Measurements from ENCODE around the gene HYCC1. TPM values are rescaled to one million over a fixed set of nuclear protein-coding genes. Genes with fewer than 3 reads are reported as not detected.
"Not testable (repeated sequence)": the region's sequence is repeated elsewhere in the genome, so short reads cannot be mapped to it uniquely, and the experiment has no call there.

The HYCC1 gene
- polyA plus RNA-seq, 1 donor (not counting 4 experiments of a cell fraction or from before 2014, with no cell fraction given), result 35.8 TPM

DNA sequence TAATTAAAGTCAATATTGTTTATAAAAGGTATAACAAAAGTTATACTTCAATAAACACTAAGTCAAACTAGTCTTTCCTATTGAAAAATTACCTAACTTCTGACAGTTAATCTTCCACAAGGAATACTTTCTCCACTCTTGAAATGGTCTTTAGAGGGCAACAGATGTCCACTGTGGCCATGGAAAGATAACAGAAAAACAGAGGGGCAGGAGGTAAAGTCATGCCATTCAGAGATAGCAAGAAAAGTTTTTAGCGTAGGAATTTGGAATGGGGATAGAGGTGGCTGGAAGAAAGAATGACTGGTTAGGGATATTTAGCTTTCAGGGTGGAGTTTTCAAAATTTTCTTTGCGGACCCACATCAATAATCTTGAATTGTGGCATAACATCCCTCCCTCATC, 34.7 kb downstream of the HYCC1 start:
- no peak for TF ChIP-seq EZH2 (IDR thresholded peaks at IDR 0.05; ENCODE audit: low read length)
- TF ChIP-seq, protein P1, sequence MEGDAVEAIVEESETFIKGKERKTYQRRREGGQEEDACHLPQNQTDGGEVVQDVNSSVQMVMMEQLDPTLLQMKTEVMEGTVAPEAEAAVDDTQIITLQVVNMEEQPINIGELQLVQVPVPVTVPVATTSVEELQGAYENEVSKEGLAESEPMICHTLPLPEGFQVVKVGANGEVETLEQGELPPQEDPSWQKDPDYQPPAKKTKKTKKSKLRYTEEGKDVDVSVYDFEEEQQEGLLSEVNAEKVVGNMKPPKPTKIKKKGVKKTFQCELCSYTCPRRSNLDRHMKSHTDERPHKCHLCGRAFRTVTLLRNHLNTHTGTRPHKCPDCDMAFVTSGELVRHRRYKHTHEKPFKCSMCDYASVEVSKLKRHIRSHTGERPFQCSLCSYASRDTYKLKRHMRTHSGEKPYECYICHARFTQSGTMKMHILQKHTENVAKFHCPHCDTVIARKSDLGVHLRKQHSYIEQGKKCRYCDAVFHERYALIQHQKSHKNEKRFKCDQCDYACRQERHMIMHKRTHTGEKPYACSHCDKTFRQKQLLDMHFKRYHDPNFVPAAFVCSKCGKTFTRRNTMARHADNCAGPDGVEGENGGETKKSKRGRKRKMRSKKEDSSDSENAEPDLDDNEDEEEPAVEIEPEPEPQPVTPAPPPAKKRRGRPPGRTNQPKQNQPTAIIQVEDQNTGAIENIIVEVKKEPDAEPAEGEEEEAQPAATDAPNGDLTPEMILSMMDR (optimal IDR thresholded peaks at IDR 0.05 in 1 of 3, IDR thresholded peaks at IDR 0.05 in 1 of 3, conservative IDR thresholded peaks at IDR 0.05 in 1 of 3; ENCODE audit: extremely low read depth in 1 of 3, insufficient read depth in 2 of 3, low read length in 3 of 3), result no peak
- no peaks in the 10 kb centered on the region for H3K9me3 ChIP-seq (ENCODE audit: control insufficient read depth, low read depth, low read length)
- peaks cover 18% of the 10 kb centered on the region for H3K4me1 ChIP-seq (ENCODE audit: control insufficient read depth, extremely low read depth, insufficient read depth, low read length)
- no peak for DNase-seq (ENCODE audit: low read depth, low spot score)
- no peak overlapping the region for H2AFZ ChIP-seq (ENCODE audit: control insufficient read depth, low read length)
- H4K20me1 ChIP-seq (ENCODE audit: control insufficient read depth, extremely low read depth, insufficient read depth, low read length), result no peaks in the 10 kb centered on the region
- no peak overlapping the region for H3K4me3 ChIP-seq (ENCODE audit: control insufficient read depth in 2 of 3, extremely low read depth in 1 of 3, insufficient read depth in 2 of 3, low read depth in 1 of 3, low read length in 3 of 3)
- H3K79me2 ChIP-seq (ENCODE audit: control insufficient read depth, insufficient read depth, low read length), result no peaks in the 10 kb centered on the region
- no peaks in the 10 kb centered on the region for H3K9me1 ChIP-seq (ENCODE audit: control insufficient read depth, extremely low read depth, insufficient read depth, low read length)
- FAIRE-seq, result no peak
- peak overlapping the region; percentile 69 for H3K27ac ChIP-seq (ENCODE audit: control insufficient read depth, insufficient read depth, low read length)
- no peaks in the 10 kb centered on the region for H3K27me3 ChIP-seq (ENCODE audit: control insufficient read depth, extremely low read depth, insufficient read depth, low read length)
- H3K9ac ChIP-seq (ENCODE audit: control insufficient read depth, extremely low read depth, insufficient read depth, low read length), result no peak overlapping the region
- peaks cover 2 to 4% of the 10 kb centered on the region in 2 experiments for H3K36me3 ChIP-seq (ENCODE audit: control insufficient read depth in 2 of 2, extremely low read depth in 1 of 2, insufficient read depth in 2 of 2, low read length in 2 of 2)
- H3K4me2 ChIP-seq (ENCODE audit: control insufficient read depth, extremely low read depth, insufficient read depth, low read depth, low read length), result no peak overlapping the region
- dilution Hi-C loops (cut with MboI; ENCODE audit: extremely low pct_ligation_motif_present, low sequenced_read_pairs), result no loop called here

DNA sequence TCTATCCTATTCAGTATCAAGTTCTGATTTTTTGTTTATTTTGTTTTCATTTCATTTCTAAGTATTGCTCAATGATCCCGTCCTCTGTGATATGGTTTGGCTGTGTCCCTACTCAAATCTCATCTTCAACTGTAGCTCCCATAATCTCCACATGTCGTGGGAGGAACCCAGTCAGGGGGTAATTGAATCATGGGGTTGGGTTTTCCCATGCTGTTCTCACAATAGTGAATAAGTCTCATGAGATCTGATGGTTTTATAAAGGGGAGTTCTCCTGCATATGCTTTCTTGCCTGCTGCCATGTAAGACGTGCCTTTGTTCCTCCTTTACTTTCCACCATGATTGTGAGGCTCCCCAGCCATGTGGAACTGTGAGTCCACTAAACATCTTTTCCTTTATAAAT, 39.3 kb downstream of the HYCC1 start:
- H3K4me1 ChIP-seq (ENCODE audit: control insufficient read depth, extremely low read depth, insufficient read depth, low read length); H3K27ac ChIP-seq (ENCODE audit: control insufficient read depth, insufficient read depth, low read length); H3K9me1 ChIP-seq (ENCODE audit: control insufficient read depth, extremely low read depth, insufficient read depth, low read length); H3K79me2 ChIP-seq (ENCODE audit: control insufficient read depth, insufficient read depth, low read length); FAIRE-seq; H3K9ac ChIP-seq (ENCODE audit: control insufficient read depth, extremely low read depth, insufficient read depth, low read length); H3K4me2 ChIP-seq (ENCODE audit: control insufficient read depth, extremely low read depth, insufficient read depth, low read depth, low read length); DNase-seq (ENCODE audit: low read depth, low spot score); H3K9me3 ChIP-seq (ENCODE audit: control insufficient read depth, low read depth, low read length); dilution Hi-C loops (cut with MboI; ENCODE audit: extremely low pct_ligation_motif_present, low sequenced_read_pairs); H3K36me3 ChIP-seq (ENCODE audit: control insufficient read depth in 2 of 2, extremely low read depth in 1 of 2, insufficient read depth in 2 of 2, low read length in 2 of 2); H4K20me1 ChIP-seq (ENCODE audit: control insufficient read depth, extremely low read depth, insufficient read depth, low read length); H2AFZ ChIP-seq (ENCODE audit: control insufficient read depth, low read length); H3K4me3 ChIP-seq (ENCODE audit: control insufficient read depth in 2 of 3, extremely low read depth in 1 of 3, insufficient read depth in 2 of 3, low read depth in 1 of 3, low read length in 3 of 3); H3K27me3 ChIP-seq (ENCODE audit: control insufficient read depth, extremely low read depth, insufficient read depth, low read length): not testable (repeated sequence)

DNA sequence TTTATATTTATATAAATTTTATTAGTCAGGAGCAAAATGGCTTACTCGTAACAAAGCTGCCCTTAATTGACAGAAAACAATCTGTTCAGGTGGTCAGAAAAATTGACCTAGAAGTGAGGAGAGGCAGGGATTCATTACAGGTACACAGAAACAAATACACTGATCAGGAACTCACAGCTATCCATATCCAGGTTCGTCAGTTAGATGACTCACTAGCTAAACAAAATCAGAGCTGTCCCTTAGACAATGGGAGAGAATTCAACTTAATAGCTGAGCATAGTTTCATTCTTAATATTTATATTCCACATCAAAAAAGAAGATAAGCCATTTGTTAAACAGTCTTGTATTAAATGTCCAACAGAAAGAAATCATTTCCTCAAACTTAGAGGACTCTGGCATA, 41.7 kb downstream of the HYCC1 start:
- no peak overlapping the region for H3K4me2 ChIP-seq (ENCODE audit: control insufficient read depth, extremely low read depth, insufficient read depth, low read depth, low read length)
- H3K36me3 ChIP-seq (ENCODE audit: control insufficient read depth in 2 of 2, extremely low read depth in 1 of 2, insufficient read depth in 2 of 2, low read length in 2 of 2), result peaks cover 3 to 9% of the 10 kb centered on the region in 2 experiments
- no peaks in the 10 kb centered on the region for H3K9me1 ChIP-seq (ENCODE audit: control insufficient read depth, extremely low read depth, insufficient read depth, low read length)
- no peak overlapping the region for H3K4me3 ChIP-seq (ENCODE audit: control insufficient read depth in 2 of 3, extremely low read depth in 1 of 3, insufficient read depth in 2 of 3, low read depth in 1 of 3, low read length in 3 of 3)
- no peaks in the 10 kb centered on the region for H3K4me1 ChIP-seq (ENCODE audit: control insufficient read depth, extremely low read depth, insufficient read depth, low read length)
- no peak for DNase-seq (ENCODE audit: low read depth, low spot score)
- no peak for FAIRE-seq
- H3K27me3 ChIP-seq (ENCODE audit: control insufficient read depth, extremely low read depth, insufficient read depth, low read length), result no peaks in the 10 kb centered on the region
- no peak overlapping the region for H2AFZ ChIP-seq (ENCODE audit: control insufficient read depth, low read length)
- H4K20me1 ChIP-seq (ENCODE audit: control insufficient read depth, extremely low read depth, insufficient read depth, low read length), result no peaks in the 10 kb centered on the region
- TF ChIP-seq EZH2 (IDR thresholded peaks at IDR 0.05; ENCODE audit: low read length), result no peak
- TF ChIP-seq, protein P1 (optimal IDR thresholded peaks at IDR 0.05 in 1 of 3, IDR thresholded peaks at IDR 0.05 in 1 of 3, conservative IDR thresholded peaks at IDR 0.05 in 1 of 3; ENCODE audit: extremely low read depth in 1 of 3, insufficient read depth in 2 of 3, low read length in 3 of 3), result no peak
- dilution Hi-C loops (cut with MboI; ENCODE audit: extremely low pct_ligation_motif_present, low sequenced_read_pairs), result no loop called here
- no peak overlapping the region for H3K9ac ChIP-seq (ENCODE audit: control insufficient read depth, extremely low read depth, insufficient read depth, low read length)
- no peaks in the 10 kb centered on the region for H3K9me3 ChIP-seq (ENCODE audit: control insufficient read depth, low read depth, low read length)
- no peaks in the 10 kb centered on the region for H3K79me2 ChIP-seq (ENCODE audit: control insufficient read depth, insufficient read depth, low read length)
- no peak overlapping the region for H3K27ac ChIP-seq (ENCODE audit: control insufficient read depth, insufficient read depth, low read length)
